GM12875 (cell line): ENCODE measurements around the gene VGLL4.

Source experiments
- H3K4me3 ChIP-seq: one replicate; pipeline ENCODE4 v1.5.1; 2011; ENCODE audit warnings: low read depth, low read length, control low read depth
- TF ChIP-seq, protein P1 (sequence below): IDR thresholded peaks from 2 replicates; pipeline ENCODE4 v1.5.1; 2011; ENCODE audit warnings: low read depth, mild to moderate bottlenecking, control low read depth, inconsistent platforms, low read length, moderate library complexity, borderline replicate concordance; ENCODE audit not compliant: insufficient read depth

Gene VGLL4

DNA sequence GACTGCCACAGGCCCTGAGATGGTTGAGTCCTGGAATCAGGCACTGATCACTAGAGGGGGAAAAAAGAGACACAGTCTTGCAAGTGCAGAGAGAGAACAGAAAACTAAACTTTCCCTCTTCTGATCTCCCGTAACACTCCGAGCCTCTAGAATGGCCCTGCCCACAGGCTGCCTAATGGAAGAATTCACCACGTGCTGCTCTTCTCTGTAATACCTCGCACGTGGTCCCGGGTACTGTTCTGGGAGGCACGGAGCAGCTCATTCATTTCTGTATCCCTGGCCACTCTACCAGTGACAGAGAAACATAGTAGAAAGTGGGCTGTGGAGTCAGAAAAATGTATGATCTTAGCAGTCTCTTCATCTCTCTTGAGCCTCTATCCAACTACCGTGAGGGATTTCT, 30.4 kb downstream of the VGLL4 start:
- H3K4me3 ChIP-seq, result no peak overlapping the region
- TF ChIP-seq, protein P1, sequence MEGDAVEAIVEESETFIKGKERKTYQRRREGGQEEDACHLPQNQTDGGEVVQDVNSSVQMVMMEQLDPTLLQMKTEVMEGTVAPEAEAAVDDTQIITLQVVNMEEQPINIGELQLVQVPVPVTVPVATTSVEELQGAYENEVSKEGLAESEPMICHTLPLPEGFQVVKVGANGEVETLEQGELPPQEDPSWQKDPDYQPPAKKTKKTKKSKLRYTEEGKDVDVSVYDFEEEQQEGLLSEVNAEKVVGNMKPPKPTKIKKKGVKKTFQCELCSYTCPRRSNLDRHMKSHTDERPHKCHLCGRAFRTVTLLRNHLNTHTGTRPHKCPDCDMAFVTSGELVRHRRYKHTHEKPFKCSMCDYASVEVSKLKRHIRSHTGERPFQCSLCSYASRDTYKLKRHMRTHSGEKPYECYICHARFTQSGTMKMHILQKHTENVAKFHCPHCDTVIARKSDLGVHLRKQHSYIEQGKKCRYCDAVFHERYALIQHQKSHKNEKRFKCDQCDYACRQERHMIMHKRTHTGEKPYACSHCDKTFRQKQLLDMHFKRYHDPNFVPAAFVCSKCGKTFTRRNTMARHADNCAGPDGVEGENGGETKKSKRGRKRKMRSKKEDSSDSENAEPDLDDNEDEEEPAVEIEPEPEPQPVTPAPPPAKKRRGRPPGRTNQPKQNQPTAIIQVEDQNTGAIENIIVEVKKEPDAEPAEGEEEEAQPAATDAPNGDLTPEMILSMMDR, result no peak

DNA sequence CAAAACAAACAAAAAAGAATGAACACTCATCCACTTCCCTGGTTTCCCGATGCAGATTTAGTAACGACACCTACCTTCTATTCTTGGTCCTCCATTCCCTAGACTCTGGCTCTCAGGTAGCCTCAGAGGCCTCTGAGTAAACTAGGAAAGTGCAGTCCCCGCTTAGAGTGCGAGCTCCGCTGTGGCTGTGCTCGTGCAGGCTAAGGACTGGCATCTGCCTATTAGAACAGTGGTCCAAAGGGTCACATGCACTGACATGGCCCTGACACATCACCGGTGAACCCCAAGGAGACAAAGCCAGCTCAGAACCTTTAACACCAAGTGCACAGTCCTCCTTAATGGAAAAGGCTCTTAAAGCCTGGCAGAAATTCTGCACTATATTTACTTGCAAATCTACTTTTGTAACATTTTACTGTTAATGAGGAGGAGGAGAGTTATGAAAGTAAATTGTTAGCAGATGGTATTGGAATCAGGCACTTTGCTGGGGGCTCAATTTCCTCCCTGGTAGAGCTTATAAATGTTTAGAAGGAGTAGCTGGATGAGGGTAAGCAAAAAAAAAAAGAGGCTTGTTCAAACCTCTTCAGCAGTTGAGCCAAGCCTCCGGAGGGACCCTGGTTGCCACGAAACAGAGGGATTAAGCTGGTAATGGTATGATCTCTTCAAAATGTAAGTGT, 31.1 kb downstream of the VGLL4 start:
- TF ChIP-seq, protein P1, result no peak
- H3K4me3 ChIP-seq, result no peak overlapping the region

DNA sequence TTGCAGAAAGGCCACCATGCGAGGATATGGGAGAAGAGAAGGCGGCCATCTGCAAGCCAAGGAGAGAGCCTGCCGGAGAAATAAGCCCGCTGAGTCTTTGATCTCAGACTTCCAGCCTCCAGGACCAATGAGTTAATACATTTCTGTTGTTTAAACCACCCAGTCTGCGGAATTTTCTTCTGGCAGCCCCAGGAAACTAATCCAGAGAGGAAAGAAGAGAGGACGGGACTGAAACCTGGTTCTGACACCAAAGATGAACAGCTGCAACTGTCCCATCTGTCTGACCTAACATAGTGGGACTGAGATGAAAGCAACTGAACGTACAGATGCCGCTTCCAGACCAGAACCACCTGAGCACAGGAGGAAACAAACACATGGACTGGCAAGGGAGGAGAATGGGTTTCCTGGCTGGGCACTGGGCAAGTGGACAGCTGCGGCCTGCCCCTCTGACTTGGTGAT, 32.3 kb downstream of the VGLL4 start:
- TF ChIP-seq, protein P1, result no peak
- H3K4me3 ChIP-seq, result no peak overlapping the region

DNA sequence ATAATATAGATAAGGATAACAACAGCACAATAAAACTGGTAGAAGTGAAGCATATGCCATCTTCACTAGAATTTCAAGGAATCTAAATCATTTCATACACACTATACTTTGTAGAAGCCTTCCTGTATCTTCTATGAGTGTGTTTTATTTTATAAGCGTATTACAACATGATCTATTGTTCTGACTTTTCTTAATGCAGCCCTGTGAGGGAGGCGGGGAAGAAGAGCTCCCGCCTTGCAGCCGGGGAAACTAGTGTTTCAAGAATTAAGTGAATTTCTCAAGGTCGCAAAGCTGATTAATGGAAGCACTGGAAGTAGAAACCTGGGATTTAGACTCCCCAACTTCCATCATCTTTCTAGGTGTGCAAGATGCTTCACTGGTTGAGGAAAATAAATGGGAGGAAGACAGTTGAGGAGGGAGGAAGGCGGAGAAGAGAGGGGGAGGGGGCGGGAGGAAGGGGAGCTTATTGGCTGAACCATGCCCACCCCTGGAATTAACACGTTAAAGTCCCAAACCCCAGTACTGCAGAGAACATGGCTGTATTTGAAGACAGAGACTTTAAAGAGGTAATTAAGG, 32.9 kb downstream of the VGLL4 start:
- TF ChIP-seq, protein P1, result no peak
- H3K4me3 ChIP-seq, result no peak overlapping the region

DNA sequence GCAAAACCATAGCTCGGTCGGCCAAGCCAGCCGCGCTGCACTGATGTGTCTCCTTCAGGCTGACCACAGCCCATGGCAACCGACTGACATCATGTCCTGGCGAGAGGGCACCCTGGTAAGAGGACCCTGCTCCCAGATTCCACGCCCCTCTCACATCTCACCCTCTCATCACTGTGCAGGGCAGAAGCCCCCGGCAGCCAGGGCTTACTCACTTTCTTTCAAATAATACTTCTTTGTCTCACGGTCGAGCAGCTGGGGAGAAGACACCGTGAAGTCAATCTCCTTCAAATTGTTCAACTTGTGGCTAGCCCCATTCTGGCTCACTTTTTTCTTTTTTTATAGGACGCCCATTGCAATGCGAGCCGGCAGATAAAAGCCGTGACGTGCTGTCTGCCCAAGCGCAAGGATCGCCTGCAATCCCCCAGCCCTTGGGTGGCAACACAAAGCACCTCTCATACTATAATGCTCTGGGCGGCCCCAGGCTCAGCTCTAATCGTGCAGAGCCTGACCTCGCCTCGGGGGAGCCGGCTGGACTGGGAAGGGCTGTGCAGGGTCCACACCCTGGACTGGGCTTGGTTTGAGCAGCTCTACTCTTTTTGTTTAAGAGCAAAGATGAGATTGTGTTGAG, 33.6 kb downstream of the VGLL4 start:
- no peak overlapping the region for H3K4me3 ChIP-seq
- TF ChIP-seq, protein P1, result no peak

DNA sequence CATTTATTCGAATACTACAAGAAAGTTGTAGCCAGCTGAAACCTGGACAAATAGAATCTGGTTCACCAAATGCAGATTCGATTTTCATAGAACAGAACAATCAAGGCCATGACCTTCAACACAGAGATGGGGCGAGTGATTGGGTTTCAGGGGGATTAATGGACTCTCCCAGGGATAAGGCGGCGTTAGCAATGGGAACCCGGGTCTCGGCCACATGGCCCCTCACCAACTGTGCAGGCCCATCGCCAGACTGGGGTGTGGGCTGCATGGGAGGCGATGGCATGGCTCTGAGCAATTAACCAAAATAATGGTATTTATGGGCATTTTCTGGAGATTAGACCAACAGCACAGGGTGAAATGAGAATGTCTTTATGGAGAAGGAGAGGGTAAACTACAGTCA, 34.2 kb downstream of the VGLL4 start:
- no peak overlapping the region for H3K4me3 ChIP-seq
- TF ChIP-seq, protein P1, result no peak

DNA sequence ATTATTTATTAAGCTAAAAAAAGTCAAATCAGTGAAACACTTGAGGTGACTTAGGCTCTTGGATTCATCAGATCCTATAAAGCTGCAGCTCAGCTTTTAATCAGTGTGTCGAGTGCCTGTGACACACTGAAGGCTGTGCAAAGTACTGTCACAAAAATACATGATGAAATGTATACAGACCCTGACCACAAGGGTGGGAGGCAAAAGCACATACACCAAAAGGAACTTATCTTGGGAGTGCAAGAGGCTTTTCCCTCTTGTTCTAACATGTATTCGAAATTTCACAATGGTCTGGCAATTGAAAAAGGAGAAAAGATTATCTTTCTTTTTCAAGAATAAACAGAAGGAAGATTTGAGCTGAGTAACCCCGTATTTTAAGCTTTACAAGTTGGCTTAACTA, 35.9 kb downstream of the VGLL4 start:
- TF ChIP-seq, protein P1, result no peak

More for the DNA sequence above, 35.9 kb downstream of the VGLL4 start:
- H3K4me3 ChIP-seq, result no peak overlapping the region
